ENCODE results near the gene CACNB2.

The CACNB2 gene

DNA sequence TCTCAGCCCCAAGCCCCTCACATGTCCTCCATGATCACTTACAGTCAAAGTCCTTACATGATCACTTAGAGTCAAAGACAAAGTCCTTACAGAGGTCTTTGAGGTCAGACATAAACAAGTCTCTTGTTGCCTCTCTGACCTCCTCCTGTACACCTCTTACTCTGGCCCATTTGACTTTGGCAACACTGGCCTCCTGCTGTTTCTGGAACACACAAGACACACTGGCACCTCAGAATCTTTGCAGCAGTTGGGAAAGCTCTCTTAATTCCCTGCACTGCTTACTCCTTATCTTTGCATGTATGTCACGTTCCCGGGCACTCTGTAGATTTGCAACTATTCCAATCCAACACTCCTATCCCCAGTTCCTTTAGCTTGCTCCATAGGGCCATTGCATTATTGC, 408.9 kb downstream of the CACNB2 start:
- Histone ChIP-seq H2BK15ac (ENCODE audit: low read depth, poor library complexity, severe bottlenecking) (no peak overlapping the region), H3K27me3 (ENCODE audit: control insufficient read depth in 1 of 2, insufficient read depth in 1 of 2, low read length in 2 of 2) (no peaks in the 10 kb centered on the region), H4K8ac (ENCODE audit: low read length) (no peak overlapping the region), H3K4me3 (ENCODE audit: insufficient read depth in 1 of 2, low read depth in 1 of 2, low read length in 2 of 2) (no peak overlapping the region), H3K9ac (ENCODE audit: low read length) (no peak overlapping the region), H3K27ac (ENCODE audit: low read length, poor library complexity, severe bottlenecking) (no peak overlapping the region), H2AK5ac (ENCODE audit: low read length, severe bottlenecking) (no peak overlapping the region), H3K79me1 (replicated peaks; ENCODE audit: low read length, poor library complexity, severe bottlenecking) (no peaks in the 10 kb centered on the region), H3K14ac (ENCODE audit: low read length in 2 of 2) (no peak overlapping the region), H2BK120ac (ENCODE audit: low read depth, low read length) (no peak overlapping the region), H3K4me2 (ENCODE audit: low read length, poor library complexity, severe bottlenecking) (no peak overlapping the region), H3K4me1 (ENCODE audit: control insufficient read depth, insufficient read depth, low read depth, low read length) (no peaks in the 10 kb centered on the region), H3K4ac (ENCODE audit: low read depth in 1 of 2, low read length in 2 of 2) (no peak overlapping the region), H4K91ac (ENCODE audit: low read length) (no peak overlapping the region), H3K18ac (ENCODE audit: low read depth in 1 of 2, low read length in 2 of 2) (no peak overlapping the region), H2BK5ac (ENCODE audit: low read depth, low read length, poor library complexity, severe bottlenecking) (no peak overlapping the region), H2BK12ac (ENCODE audit: low read length in 2 of 2) (no peak overlapping the region), H3K9me3 (ENCODE audit: control insufficient read depth, low read length) (peaks cover 2% of the 10 kb centered on the region), H3K36me3 (ENCODE audit: control insufficient read depth in 1 of 2, insufficient read depth in 2 of 2, low read depth in 1 of 2, low read length in 2 of 2) (peaks cover 0 to 14% of the 10 kb centered on the region in 2 experiments), H3K23ac (ENCODE audit: low read length in 2 of 2) (no peak overlapping the region), H2AFZ (ENCODE audit: low read depth, low read length) (no peak overlapping the region)
- DNase-seq: no peak
- 98% methylated on average over 2 of the region's 2 CpGs for WGBS

GRCh38 chr10:18551473-18551872, 411.2 kb downstream of the CACNB2 start:
- Histone ChIP-seq H2BK5ac (ENCODE audit: low read depth, low read length, poor library complexity, severe bottlenecking) (no peak overlapping the region), H3K27ac (ENCODE audit: low read length, poor library complexity, severe bottlenecking) (no peak overlapping the region), H3K4ac (ENCODE audit: low read depth in 1 of 2, low read length in 2 of 2) (no peak overlapping the region), H2AK5ac (ENCODE audit: low read length, severe bottlenecking) (no peak overlapping the region), H3K23ac (ENCODE audit: low read length in 2 of 2) (no peak overlapping the region), H3K4me2 (ENCODE audit: low read length, poor library complexity, severe bottlenecking) (no peak overlapping the region), H4K91ac (ENCODE audit: low read length) (no peak overlapping the region), H3K4me3 (ENCODE audit: insufficient read depth in 1 of 2, low read depth in 1 of 2, low read length in 2 of 2) (no peak overlapping the region), H4K8ac (ENCODE audit: low read length) (no peak overlapping the region), H3K14ac (ENCODE audit: low read length in 2 of 2) (no peak overlapping the region), H2BK120ac (ENCODE audit: low read depth, low read length) (no peak overlapping the region), H3K9ac (ENCODE audit: low read length) (no peak overlapping the region), H2BK12ac (ENCODE audit: low read length in 2 of 2) (no peak overlapping the region), H3K79me1 (replicated peaks; ENCODE audit: low read length, poor library complexity, severe bottlenecking) (no peaks in the 10 kb centered on the region), H2BK15ac (ENCODE audit: low read depth, poor library complexity, severe bottlenecking) (no peak overlapping the region), H3K27me3 (ENCODE audit: control insufficient read depth in 1 of 2, insufficient read depth in 1 of 2, low read length in 2 of 2) (no peaks in the 10 kb centered on the region), H2AFZ (ENCODE audit: low read depth, low read length) (no peak overlapping the region), H3K9me3 (ENCODE audit: control insufficient read depth, low read length) (peaks cover 26% of the 10 kb centered on the region), H3K4me1 (ENCODE audit: control insufficient read depth, insufficient read depth, low read depth, low read length) (no peaks in the 10 kb centered on the region), H3K36me3 (ENCODE audit: control insufficient read depth in 1 of 2, insufficient read depth in 2 of 2, low read depth in 1 of 2, low read length in 2 of 2) (peaks cover 0 to 18% of the 10 kb centered on the region in 2 experiments), H3K18ac (ENCODE audit: low read depth in 1 of 2, low read length in 2 of 2) (no peak overlapping the region)
- DNase-seq: no peak
- WGBS: 90% methylated on average over 1 of the region's 2 CpGs

- peaks cover 55% of the 10 kb centered on the region for H3K9me3 ChIP-seq (ENCODE audit: control insufficient read depth, low read length)
- no peak overlapping the region for H3K14ac ChIP-seq (ENCODE audit: low read length in 2 of 2)
- no peak overlapping the region for H3K4me3 ChIP-seq (ENCODE audit: insufficient read depth in 1 of 2, low read depth in 1 of 2, low read length in 2 of 2)
- H3K79me1 ChIP-seq (replicated peaks; ENCODE audit: low read length, poor library complexity, severe bottlenecking): no peaks in the 10 kb centered on the region
- H3K23ac ChIP-seq (ENCODE audit: low read length in 2 of 2): no peak overlapping the region
- no peaks in the 10 kb centered on the region for H3K27me3 ChIP-seq (ENCODE audit: control insufficient read depth in 1 of 2, insufficient read depth in 1 of 2, low read length in 2 of 2)
- H3K4me1 ChIP-seq (ENCODE audit: control insufficient read depth, insufficient read depth, low read depth, low read length): no peaks in the 10 kb centered on the region
- no peak overlapping the region for H4K8ac ChIP-seq (ENCODE audit: low read length)
- no peak overlapping the region for H3K4me2 ChIP-seq (ENCODE audit: low read length, poor library complexity, severe bottlenecking)
- no peak overlapping the region for H3K27ac ChIP-seq (ENCODE audit: low read length, poor library complexity, severe bottlenecking)
- no peak for DNase-seq
- H2BK15ac ChIP-seq (ENCODE audit: low read depth, poor library complexity, severe bottlenecking): no peak overlapping the region
- H4K91ac ChIP-seq (ENCODE audit: low read length): no peak overlapping the region
- no peak overlapping the region for H2AFZ ChIP-seq (ENCODE audit: low read depth, low read length)
- H2BK120ac ChIP-seq (ENCODE audit: low read depth, low read length): no peak overlapping the region
- 93% methylated on average over 3 of the region's 3 CpGs for WGBS
- H3K4ac ChIP-seq (ENCODE audit: low read depth in 1 of 2, low read length in 2 of 2): no peak overlapping the region
- H3K18ac ChIP-seq (ENCODE audit: low read depth in 1 of 2, low read length in 2 of 2): no peak overlapping the region
- no peak overlapping the region for H2BK5ac ChIP-seq (ENCODE audit: low read depth, low read length, poor library complexity, severe bottlenecking)
- no peak overlapping the region for H3K9ac ChIP-seq (ENCODE audit: low read length)
- H3K36me3 ChIP-seq (ENCODE audit: control insufficient read depth in 1 of 2, insufficient read depth in 2 of 2, low read depth in 1 of 2, low read length in 2 of 2): peaks cover 0 to 29% of the 10 kb centered on the region in 2 experiments
- no peak overlapping the region for H2AK5ac ChIP-seq (ENCODE audit: low read length, severe bottlenecking)
- no peak overlapping the region for H2BK12ac ChIP-seq (ENCODE audit: low read length in 2 of 2)
These were observed 414.3 kb downstream of the CACNB2 start for GRCh38 chr10:18554479-18554878.

DNA sequence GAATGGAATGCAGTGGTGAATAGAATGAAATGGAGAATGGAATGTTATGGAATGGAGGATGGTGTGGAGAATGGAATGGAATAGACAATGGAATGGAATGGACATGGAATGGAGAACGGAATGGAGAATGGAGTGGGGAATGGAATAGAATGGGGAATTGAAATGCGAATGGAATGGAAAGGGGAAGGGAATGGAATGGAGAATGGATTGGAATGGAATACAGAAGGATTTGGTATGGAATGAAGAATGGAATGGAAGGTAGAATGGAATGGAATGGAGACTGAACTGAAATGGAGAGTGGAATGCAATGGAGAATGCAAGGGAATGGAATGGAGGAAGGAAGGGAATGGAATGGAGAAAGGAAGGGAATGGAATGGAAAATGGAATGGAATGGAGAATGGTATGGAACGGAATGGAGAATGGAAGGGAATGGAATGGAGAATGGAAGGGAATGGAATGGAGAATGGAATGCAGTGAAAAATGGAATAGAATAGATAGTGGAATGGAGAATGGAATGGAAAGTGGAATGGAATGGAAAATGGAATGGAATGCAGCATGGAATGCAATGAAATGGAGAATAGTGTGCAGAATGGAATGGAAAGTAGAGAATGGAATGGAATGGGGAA, 416.4 kb downstream of the CACNB2 start:
- Histone ChIP-seq H2AFZ (ENCODE audit: low read depth, low read length) (no peak overlapping the region), H3K4me1 (ENCODE audit: control insufficient read depth, insufficient read depth, low read depth, low read length) (no peaks in the 10 kb centered on the region), H3K27me3 (ENCODE audit: control insufficient read depth in 1 of 2, insufficient read depth in 1 of 2, low read length in 2 of 2) (no peaks in the 10 kb centered on the region), H2BK15ac (ENCODE audit: low read depth, poor library complexity, severe bottlenecking) (no peak overlapping the region), H3K4me3 (ENCODE audit: insufficient read depth in 1 of 2, low read depth in 1 of 2, low read length in 2 of 2) (no peak overlapping the region), H3K14ac (ENCODE audit: low read length in 2 of 2) (no peak overlapping the region), H2BK120ac (ENCODE audit: low read depth, low read length) (no peak overlapping the region), H2BK12ac (ENCODE audit: low read length in 2 of 2) (no peak overlapping the region), H3K18ac (ENCODE audit: low read depth in 1 of 2, low read length in 2 of 2) (no peak overlapping the region), H3K23ac (ENCODE audit: low read length in 2 of 2) (no peak overlapping the region), H3K4me2 (ENCODE audit: low read length, poor library complexity, severe bottlenecking) (no peak overlapping the region), H3K27ac (ENCODE audit: low read length, poor library complexity, severe bottlenecking) (no peak overlapping the region), H2AK5ac (ENCODE audit: low read length, severe bottlenecking) (no peak overlapping the region), H3K79me1 (replicated peaks; ENCODE audit: low read length, poor library complexity, severe bottlenecking) (no peaks in the 10 kb centered on the region), H3K9ac (ENCODE audit: low read length) (no peak overlapping the region), H2BK5ac (ENCODE audit: low read depth, low read length, poor library complexity, severe bottlenecking) (no peak overlapping the region), H4K91ac (ENCODE audit: low read length) (no peak overlapping the region), H3K9me3 (ENCODE audit: control insufficient read depth, low read length) (peaks cover 65% of the 10 kb centered on the region), H4K8ac (ENCODE audit: low read length) (no peak overlapping the region), H3K4ac (ENCODE audit: low read depth in 1 of 2, low read length in 2 of 2) (no peak overlapping the region), H3K36me3 (ENCODE audit: control insufficient read depth in 1 of 2, insufficient read depth in 2 of 2, low read depth in 1 of 2, low read length in 2 of 2) (peaks cover 0 to 24% of the 10 kb centered on the region in 2 experiments)
- 95% methylated on average over 3 of the region's 3 CpGs for WGBS
- no peak for DNase-seq

Measured in mesenchymal stem cell (in vitro differentiated cells and primary cell).